Hematopoietic multipotent progenitor cell (in vitro differentiated cells): ENCODE results near the gene MYH9. TPM values are rescaled to one million over a fixed set of nuclear protein-coding genes. Genes with fewer than 3 reads are reported as not detected.
"Not testable (repeated sequence)": the region's sequence is repeated elsewhere in the genome, so short reads cannot be mapped to it uniquely, and the experiment has no call there.

Experiments
- DNase-seq, 3 donors: peaks; one replicate each; pipeline ENCODE4 v3.0.0-alpha.2; 2011 to 2015; ENCODE audit warnings: low read depth in 2 of 3, low spot score in 2 of 3
- total RNA-seq: library from RNA; depleted of rRNA; stranded (reverse); fragments of >200 nt; gene quantifications from one replicate; pipeline ENCODE4 v1.2.3, GENCODE V29; 2012

The MYH9 gene
- total RNA-seq, result 329 TPM

DNA sequence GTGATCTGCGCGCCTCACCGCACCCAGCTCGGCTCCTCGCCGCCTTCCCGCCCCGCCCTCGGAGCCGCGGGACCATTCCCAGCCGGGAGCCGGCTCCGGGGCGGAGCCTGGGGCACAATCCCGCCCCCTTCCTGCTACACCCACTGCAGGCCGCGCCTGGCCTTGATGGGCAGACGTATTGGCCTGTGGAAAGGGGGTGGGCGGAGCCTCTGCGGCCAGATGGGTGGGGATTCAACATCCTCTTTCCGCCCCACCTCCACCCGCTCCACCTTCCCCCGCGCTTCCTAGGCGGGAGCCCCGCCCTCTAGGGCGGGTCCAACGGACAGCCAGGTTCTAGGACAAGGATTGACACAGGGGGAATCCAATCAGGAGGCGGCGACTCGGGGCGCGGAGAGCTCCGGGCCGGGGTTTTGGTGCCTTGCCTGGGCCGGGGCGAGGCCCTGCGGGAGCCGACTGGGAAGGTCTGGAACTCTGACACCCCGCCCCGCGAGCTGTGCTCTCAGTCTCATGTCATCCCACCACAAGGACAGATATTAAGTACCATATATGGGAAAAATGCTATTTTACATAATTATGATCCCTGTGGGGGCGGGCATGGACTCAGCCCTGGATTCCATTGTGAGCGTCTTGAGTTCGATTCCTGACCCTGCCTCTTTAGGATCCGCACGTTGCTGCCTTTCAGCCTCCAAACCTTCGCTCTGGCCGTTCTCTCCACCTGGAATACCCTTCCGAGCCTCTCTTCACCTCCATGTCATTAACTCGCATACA is at the start of gene MYH9:
Gene MYH9 (minus strand): TSS at position 9 of the 768 bp plus-strand sequence. CDS start 38,731 bp downstream, outside the sequence.
- peak; percentile 95 to 100 (median 100) for DNase-seq

DNA sequence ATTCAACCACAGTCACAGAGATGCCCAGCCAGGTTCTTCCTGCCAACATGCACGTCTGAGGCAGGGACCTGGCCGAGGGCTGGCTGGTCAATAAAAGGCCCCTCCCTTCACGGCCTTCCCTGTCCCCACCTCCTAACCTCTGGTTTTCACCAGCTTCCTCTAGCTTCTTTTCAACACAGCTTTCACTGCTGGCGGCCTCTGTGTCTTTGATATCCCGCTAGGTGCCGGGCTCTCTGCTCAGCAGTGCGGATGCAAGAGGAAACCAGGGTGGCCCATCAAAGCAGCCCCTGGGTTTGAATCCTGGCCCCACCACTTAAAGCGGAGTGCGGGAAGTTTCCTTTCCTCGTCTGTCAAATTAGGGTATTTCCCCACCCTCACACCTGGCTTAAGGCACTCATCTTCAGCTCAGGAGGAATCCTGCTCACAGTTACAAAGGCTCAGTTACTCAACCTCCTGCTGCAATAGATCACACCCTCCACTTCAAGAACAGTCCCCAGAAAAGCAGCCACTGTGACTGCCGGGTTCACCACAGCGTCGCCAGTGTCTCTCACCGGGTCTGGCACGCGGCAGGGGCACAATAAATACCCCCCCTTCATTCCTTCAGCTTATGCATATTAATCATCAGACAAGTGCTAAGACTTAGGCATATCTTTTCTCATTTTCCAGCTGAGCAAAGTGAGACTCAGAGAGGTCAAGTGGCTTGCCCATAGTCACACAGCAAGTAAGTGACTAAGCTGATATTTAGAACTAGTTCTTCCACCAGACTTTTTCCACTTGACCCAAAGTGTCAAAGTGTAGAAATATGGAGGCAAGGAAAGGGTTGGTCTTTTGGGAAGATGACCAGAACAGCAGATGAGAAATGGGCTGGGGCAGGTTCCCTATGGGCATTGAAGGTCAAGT is 48.0 kb upstream of the MYH9 start:
- peak in 2 of 3 donors; percentile 58 to 60 for DNase-seq

DNA sequence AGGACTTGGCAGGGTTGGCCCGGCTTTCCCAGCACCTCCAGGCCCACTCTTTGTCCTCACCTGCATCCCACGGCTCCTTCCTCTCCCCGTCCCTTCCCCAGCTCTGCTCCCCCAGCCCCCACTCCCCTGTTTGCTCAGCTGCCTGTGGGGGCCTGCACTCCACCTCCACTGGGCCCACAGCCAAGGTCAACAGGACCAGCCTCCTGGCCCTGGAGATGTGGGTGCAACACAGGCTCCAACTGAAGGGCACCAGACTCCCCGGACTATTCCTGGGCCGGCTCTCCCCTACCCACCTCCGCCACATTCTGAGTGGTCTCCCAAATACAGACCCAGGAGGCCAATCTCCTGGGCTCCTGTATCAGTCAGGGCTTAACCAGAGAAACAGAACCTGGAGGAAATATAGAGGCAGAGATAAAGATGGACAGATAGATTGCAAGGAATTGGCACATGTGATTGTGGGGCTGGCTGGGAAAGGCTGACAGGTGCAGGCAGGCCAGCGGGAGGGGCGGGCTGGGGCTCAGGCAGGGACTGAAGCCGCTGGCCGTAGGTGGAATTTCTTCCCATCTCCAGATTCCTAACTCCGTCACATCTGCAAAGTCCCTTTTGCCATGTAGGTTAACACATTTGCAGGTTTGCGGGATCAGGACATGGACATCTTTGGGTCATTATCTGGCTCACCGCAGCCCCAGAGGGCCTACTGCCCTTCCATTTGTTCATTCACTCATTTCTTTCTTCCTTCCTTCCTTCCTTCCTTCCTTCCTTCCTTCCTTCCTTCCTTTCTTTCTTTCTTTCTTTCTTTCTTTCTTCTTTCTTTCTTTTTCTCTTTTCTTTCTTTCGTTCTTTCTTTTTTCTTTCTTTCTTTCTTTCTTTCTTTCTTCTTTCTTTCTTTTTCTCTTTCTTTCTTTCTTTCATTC is 45.8 kb upstream of the MYH9 start:
- no peak for DNase-seq

DNA sequence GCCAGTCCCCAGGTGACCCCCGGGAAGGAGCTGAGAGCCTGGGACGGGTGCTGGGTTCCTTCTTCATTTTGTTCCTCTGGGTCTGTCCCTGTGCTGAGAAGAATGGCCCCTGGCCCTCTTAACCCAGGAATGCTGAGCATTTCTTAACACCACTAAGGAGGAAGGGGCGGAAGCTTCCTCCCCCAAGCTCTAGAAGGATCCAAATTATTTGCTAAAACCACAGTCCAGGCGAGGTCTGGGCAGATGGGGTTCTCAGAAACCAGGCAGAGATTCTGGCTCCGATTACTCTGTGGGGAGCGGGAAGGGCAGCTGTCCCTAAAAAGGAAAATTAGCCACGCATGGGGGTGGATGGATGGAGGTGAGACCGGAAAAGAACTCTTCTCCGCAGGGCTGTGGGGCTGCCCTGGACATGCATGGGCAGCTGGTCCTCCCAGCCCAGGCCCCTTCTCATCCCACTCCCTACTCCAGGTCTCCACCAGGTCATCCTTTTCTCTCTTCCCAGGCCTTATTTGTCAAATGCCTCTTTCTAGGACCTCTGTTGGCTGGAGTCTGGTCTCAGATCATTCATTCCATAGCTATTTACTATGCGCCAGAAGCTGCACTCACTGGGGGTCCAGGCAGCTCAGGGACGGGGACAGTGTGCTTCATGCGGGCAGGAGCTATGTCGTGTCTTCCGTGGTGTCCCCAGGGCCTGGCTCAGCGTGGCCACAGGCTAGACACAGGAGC is 45.0 kb upstream of the MYH9 start:
- no peak for DNase-seq

DNA sequence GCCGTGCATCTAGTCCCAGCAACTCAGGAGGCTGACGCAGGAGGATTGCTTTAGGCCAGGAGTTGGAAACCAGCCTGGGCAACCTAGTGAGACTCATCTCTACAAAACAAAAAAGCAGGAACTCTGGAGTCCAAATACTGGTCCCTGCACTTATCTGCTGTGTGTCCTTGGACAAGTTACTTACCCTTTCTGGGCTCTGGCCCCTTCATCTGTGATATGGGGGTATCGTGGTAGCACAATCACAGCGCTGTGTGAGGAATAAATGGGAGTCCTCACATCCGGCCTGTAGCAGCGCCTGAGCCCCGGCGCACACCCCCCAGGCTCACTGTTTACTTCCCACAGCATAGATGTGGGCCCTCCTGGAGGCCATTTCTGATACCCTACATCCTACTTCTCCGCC is 44.2 kb upstream of the MYH9 start:
- DNase-seq, result no peak

DNA sequence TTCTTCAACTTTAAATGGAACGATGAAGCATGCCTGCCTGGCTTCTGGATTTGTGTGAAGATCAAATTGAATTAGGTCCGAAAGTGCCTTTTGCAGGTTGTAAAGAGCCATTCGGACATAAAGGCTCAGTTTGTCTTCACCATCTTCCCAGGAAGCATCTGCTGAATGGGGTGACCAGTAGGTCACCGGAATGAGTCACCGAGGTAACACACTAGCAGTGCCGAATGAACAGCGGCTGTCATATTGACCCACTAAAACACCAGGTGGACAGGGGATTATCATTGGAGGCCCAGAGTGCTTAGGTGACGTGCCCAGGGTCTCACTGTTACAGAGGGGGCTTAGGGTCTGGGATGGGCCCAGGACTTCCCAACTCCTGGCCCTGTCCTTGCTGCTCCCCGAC is 43.1 kb upstream of the MYH9 start:
- DNase-seq, result no peak

DNA sequence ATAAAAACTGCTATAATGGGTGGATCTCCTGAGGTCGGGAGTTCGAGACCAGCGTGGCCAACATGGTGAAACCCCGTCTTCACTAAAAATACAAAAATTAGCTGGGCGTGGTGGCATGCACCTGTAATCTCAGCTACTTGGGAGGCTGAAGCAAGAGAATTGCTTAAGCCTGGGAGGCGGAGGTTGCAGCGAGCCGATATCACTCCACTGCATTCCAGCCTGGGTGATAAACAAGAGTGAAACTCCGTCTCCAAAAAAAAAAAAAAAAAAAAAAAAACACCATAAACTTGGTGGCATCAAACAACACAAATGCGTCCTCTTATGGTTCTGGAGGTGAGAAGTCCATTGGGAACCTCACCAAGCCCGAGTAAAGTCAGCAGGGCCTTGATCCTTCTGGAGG is 40.2 kb upstream of the MYH9 start:
- DNase-seq, result not testable (repeated sequence)

DNA sequence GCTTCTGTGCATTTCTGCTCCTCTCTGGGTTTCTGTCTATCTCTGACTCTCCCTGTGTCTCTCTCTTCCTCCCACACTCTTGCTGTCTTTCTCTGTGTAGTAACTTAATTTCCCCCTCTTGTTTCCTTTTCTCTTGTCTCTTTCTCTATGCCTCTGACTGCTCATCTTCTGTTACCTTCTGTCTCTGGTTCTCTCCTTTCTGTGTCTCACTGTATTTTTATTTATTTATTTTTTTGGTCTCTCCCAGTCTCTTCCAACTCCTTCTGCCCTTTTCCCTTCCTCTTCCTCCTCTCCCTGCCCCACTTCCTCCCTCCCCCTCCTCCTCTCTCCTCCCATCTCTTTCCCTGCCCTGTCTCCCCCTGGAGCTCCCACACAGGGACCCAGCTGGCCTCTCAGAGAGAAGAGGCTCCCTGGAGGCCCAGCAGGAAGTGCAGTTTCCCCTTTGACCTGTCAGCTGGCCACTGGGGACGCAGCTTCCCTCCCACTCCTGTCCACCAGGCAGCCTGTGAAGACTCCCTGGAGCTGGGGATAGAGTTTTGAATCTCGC is 38.3 kb upstream of the MYH9 start:
- DNase-seq, result no peak

DNA sequence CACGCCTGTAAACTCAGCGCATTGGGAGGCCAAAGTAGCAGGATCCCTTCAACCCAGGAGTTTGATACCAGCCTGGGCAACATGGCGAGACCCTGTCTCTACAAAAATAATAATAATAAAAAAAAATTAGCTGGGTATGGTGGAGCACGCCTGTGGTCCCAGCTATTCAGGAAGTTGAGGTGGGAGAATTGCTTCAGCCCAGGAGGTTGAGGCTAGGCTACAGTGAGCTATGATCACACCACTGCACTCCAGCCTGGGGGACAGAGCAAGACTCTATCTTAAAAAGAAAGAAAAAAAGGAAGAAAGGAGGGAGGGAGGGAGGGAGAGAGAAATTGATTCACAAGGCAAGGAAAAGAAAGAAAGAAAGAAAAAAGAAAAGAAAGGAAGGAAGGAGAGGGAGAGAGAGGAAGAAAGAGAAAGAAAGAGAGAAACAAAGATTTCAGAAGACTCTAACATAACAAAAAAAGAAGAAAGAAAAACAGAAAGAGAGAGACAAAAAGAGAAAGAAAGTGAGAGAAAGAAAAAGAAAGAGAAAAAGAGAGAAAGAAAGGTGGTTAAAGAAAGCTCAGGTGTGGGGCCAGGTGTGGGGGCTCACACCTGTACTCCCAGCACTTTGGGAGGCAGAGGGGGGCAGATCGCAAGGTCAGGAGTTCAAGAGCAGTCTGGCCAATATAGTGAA is 37.3 kb upstream of the MYH9 start:
- no peak for DNase-seq

DNA sequence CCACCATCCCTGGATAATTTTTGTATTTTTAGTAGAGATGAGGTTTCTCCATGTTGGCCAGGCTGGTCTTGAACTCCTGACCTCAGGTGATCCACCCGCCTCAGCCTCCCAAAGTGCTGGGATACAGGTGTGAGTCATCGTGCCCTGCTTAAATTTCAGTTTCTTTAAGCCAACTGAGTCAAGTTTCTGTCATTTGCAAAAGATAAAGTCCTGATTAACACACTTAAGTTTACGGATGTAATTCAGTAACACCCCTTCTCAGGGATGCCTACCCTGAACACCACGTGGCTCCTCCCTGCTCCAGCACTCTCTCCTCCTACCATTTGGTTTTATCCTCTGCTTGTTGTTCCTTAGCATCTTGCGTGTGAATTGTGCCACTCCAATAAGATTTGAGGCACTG is 36.7 kb upstream of the MYH9 start:
- DNase-seq, result not testable (repeated sequence)

DNA sequence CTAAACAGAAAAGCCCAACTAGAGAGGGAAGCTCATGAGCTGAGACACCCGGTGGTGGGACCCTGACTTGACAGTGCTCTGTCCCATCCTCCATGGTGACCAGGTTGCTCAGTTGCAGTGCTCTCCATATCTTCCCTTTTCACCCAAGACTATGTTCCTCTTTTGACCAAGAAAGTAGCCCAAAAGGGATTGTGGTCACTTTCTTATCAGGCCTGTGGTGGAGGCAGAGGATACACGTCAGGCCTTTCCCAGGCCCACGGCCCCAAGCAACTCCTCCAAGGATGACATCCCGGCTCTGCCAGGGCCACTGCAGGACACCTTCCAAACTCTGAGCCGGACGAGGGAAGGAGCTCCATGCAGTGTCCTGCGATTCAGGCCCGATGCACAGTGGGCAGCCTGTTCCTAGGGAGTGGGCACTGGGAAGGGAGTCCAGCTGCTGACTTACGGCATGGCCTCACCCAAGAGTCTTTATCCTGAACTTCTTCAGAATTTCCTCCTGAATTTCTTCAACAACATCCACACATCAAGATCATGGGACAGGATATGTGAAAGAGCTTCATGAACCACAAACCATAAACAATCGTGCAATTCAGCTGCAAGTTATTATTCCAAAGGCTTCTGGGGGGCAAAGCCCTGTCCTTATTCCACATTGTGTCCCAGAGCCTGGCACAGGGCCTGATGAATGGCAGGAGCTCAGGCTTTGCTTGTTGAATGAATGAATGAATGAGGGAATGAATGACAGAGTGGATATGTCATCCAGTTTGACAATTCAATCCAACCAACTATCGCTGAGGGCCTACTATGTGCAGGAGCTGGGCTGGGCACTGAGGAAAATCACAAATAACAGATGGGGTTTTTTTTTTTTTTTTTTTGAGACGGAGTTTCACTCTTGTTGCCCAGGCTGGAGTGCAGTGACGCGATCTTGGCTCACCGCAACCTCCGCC is 36.0 kb upstream of the MYH9 start:
- peak in 1 of 3 donors; percentile 53 for DNase-seq

DNA sequence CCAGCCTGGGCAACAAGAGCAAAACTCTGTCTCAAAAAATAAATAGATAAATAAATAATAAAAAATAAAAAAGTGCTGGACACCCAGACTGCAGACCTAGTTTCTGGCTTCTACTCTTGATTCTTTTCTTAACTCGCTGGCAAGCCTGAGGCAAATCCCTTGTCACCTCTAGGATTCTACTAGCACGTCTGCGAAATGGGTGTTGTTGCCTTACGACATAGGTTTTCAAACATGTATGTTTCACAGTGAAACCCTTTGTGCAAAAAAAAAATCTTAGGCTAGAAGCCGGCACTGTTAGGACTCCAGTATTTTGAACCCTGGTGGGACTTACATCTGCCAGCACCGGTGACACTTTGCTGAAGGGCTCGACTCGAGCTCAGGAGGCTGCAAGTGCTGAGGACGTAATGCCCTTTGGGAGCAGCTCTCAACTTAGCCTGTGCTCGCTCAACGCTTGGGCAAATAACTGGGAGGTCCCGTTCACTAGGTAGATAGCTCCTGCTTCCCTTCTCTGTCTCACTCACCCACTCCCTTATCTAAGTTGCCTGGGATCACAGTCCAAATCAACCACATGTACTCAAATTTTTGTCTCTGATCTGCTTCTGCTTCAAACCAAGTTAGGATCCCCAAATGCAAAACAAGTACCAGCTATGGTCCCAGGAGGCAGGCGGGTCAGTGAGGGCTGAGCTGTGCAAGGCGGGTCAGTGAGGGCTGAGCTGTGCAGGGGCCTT is 34.7 kb upstream of the MYH9 start:
- DNase-seq, result no peak

DNA sequence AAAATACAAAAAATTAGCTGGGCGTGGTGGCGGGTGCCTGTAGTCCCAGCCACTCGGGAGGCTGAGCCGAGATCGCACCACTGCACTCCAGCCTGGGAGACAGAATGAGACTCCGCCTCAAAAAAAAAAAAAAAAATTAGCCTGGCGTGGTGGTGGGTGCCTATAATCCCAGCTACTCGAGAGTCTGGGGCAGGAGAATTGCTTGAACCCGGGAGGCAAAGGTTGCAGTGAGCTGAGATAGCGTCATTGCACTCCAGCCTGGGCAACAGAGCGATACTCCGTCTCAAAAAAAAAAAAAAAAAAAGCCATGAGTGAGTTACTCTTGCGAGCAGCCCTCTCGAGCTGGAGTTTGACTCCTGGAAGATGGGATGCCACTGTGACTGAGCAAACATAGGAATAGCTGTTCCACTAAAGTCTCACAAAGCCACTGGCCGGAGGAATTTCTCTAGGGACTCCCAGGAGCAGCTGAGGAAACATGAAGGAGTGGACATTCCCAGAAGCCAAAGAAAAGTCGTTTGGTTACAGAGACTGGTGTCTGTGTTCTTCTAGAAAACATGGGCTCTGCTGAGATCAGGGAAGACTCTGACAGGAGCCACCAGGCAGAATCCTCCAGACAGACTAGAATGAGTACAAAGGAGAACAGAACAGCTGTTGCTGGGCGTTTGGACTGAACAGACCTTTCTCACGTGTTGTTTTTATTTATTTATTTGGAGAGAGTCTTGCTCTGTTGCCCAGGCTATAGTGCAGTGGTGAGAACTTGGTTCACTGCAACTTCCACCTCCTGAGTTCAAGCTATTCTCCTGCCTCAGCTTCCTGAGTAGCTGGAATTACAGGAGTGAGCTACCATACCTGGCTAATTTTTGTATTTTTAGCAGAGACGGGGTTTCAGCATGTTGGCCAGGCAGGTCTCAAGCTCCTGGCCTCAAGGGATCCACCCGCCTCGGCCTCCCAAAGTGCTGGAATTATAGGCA is 32.4 kb upstream of the MYH9 start:
- no peak for DNase-seq

DNA sequence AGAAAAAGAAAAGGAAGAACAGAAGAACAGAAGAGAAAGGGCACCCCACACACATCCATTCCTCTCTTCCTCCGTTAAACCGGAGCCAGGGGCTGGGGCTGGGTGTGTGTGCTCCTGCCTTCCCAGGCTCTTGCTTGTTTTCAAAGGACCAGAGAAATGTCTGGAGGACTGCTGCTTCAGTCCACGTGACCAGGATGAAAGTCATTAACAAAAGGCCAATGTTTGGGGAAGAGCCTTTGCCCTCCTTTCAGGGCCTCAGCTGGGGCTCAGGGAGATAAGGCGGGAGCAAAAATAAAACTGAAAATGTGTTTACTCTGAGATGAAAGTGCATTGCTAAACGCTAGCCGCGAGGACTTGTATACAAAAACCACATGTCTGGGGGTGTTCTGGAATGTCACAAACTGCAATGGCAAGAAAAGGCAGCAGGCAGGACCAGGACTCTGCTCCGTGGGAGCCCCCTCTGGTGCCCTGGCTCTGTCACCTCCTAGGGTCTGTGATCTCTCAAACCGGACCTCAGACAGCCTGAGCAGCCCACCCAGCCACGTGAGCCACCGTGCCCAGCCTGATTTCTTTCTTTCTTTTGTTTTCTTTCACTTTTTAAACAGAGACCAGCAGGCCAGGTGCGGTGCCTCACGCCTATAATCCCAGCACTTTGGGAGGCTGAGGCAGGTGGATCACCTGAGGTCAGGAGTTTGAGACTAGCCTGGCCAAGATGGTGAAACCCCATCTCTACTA is 31.6 kb upstream of the MYH9 start:
- peak in 1 of 3 donors; percentile 35 for DNase-seq

DNA sequence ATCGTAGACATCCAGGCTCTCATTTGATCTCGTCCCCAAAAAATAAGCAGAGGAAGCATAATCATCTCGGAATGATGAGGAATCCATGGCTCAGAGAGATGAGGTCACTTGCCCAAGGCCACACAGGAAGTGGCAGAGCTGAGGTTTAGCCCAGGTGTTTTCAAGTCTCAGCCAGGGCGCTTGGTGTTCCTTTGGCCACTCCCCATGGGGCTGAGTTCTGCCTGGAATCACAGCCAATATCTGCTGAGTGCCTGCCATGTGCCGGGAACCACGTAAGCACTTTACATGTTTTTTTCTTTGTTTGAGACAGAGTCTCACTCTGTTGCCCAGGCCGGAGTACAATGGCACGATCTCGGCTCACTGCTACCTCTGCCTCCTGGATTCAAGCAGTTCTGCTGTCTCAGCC is 29.5 kb upstream of the MYH9 start:
- DNase-seq, result no peak
